K562 (cell line): ENCODE data around the gene IQCN. TPM values are rescaled to one million over a fixed set of nuclear protein-coding genes. Genes with fewer than 3 reads are reported as not detected.
A peak's percentile ranks its signal among the peaks of the same experiment; 100 is the strongest.

Experiments
- BCOR ChIP-seq: fragments of 450-650 bp; IDR thresholded peaks from 2 replicates; pipeline ENCODE4 v1.6.1; 2016
- CBFB ChIP-seq: sonication (generic); formaldehyde crosslinking; IDR thresholded peaks from 2 replicates; pipeline ENCODE4 v1.4.0; 2020; ENCODE audit warnings: mild to moderate bottlenecking, missing genetic modification reagents
- FIP1L1 ChIP-seq: fragments of 200-400 bp; formaldehyde crosslinking; IDR thresholded peaks from 2 replicates; pipeline ENCODE4 v1.6.1; 2018; ENCODE audit warnings: mild to moderate bottlenecking, low read depth, low read length; ENCODE audit not compliant: poor library complexity, severe bottlenecking
- IFI16 ChIP-seq: fragments of 250-450 bp; sonication (Bioruptor Pico); IDR thresholded peaks from 2 replicates; pipeline ENCODE4 v2.1.2; 2022; ENCODE audit warnings: mild to moderate bottlenecking, inconsistent platforms
- polyA plus RNA-seq, 8 experiments: library from polyadenylated mRNA; depleted of rRNA in 4 of 8; stranded (reverse) in 5 of 8; unstranded in 3 of 8; fragments of >200 nt; fragmentation: Nextera tagmentation in 2 of 8; fragmentation: Illumina TruSeq in 1 of 8; extraction: Ambion mirVana in 2 of 8; extraction: Trizol in 1 of 8; gene quantifications; 2 replicates each; pipeline versions ENCODE4 v1.2.1 to v1.2.3, GENCODE V29; 2011 to 2014; ENCODE audit warnings: inconsistent platforms in 1 of 8, missing spikeins in 1 of 8
- total RNA-seq, 7 experiments: library from RNA; depleted of rRNA in 6 of 7; stranded (reverse); fragments of >200 nt in 6 of 7; fragmentation: Illumina TruSeq in 2 of 7; extraction: Trizol in 2 of 7; gene quantifications; 2 replicates each; pipeline versions ENCODE4 v1.2.1 to v1.2.3, GENCODE V29; 2011 to 2021; ENCODE audit warnings: low replicate concordance in 1 of 7
- TF ChIP-seq, protein P1 (sequence below): fragments of 450-650 bp; conservative IDR thresholded peaks from 2 replicates; pipeline ENCODE4 v1.6.1; 2016; ENCODE audit warnings: missing genetic modification characterization, low read depth, mild to moderate bottlenecking, control low read depth, missing compliant biosample characterization
- TF ChIP-seq, protein P2 (sequence below): fragments of 250-450 bp; sonication (Bioruptor Pico); IDR thresholded peaks from 2 replicates; pipeline ENCODE4 v1.5.0; 2021

Gene IQCN
- total and polyA plus RNA-seq, 9 of the 15 experiments (the other 6 are each of a cell fraction or from before 2014, with no cell fraction given): 0.01 to 0.07 (median 0.04) TPM; not detected in 3

DNA sequence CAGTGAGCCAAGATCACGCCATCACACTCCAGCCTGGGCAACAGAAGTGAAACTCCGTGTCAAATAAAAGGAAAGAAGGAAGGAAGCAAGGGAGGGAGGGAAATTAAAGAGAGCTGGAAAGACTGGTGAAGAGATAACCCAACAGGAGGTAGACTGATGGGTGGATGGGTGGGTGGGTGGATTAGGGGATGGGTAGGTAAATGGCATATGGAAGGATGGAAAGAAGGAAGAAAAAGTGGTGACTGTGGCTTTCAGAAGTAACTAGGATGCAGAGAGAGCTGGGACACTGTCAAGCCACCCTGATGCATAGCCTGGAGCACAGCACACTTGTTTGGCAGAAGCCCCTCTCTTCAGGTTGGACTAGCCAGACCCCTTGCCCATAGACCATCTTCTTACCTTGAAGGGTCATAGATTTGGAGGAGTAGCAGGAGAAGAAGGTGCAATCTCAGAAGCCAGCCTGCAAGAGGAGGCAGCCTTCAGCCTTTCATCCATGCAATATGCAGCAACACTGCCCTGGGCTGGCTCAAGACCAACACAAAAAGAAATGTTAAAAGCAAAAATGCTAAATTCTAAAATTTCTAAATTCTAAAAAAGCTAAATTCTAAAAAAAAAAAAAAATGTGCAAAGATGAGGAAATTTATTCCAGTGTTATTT, 5.1 kb downstream of the IQCN start (continued):
- TF ChIP-seq, protein P1, sequence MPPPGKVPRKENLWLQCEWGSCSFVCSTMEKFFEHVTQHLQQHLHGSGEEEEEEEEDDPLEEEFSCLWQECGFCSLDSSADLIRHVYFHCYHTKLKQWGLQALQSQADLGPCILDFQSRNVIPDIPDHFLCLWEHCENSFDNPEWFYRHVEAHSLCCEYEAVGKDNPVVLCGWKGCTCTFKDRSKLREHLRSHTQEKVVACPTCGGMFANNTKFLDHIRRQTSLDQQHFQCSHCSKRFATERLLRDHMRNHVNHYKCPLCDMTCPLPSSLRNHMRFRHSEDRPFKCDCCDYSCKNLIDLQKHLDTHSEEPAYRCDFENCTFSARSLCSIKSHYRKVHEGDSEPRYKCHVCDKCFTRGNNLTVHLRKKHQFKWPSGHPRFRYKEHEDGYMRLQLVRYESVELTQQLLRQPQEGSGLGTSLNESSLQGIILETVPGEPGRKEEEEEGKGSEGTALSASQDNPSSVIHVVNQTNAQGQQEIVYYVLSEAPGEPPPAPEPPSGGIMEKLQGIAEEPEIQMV (tag): no peak
- TF ChIP-seq CBFB (CRISPR knock-in tag): no peak
- peak; percentile 35; the same call in 1 of the 2 replicates for TF ChIP-seq BCOR
- TF ChIP-seq, protein P2, sequence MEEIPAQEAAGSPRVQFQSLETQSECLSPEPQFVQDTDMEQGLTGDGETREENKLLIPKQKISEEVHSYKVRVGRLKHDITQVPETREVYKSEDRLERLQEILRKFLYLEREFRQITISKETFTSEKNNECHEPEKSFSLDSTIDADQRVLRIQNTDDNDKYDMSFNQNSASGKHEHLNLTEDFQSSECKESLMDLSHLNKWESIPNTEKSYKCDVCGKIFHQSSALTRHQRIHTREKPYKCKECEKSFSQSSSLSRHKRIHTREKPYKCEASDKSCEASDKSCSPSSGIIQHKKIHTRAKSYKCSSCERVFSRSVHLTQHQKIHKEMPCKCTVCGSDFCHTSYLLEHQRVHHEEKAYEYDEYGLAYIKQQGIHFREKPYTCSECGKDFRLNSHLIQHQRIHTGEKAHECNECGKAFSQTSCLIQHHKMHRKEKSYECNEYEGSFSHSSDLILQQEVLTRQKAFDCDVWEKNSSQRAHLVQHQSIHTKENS (CRISPR knock-in tag): no peak
- TF ChIP-seq IFI16 (CRISPR knock-in tag): no peak
- no peak for TF ChIP-seq FIP1L1
- TF ChIP-seq, all 486 proteins: peak for 4
